Right renal cortex interstitium (tissue), 3 donors: Measurements from ENCODE around the gene SOX11. TPM values are rescaled to one million over a fixed set of nuclear protein-coding genes. Genes with fewer than 3 reads are reported as not detected.
A peak's percentile ranks its signal among the peaks of the same experiment; 100 is the strongest.

Experiments
- DNase-seq, 3 donors: peaks; one replicate each; pipeline ENCODE4 v3.0.0-alpha.2; 2013; ENCODE audit warnings: low read depth in 3 of 3, low spot score in 2 of 3
- polyA plus RNA-seq, 3 donors: library from polyadenylated mRNA; unstranded; fragments of 120-200 nt; gene quantifications; one replicate each; pipeline ENCODE4 v1.2.1, GENCODE V29; 2013; ENCODE audit not compliant: insufficient read length in 3 of 3

The SOX11 gene
- polyA plus RNA-seq, 3 donors, result 16.7 to 17.2 (median 17.2) TPM

DNA sequence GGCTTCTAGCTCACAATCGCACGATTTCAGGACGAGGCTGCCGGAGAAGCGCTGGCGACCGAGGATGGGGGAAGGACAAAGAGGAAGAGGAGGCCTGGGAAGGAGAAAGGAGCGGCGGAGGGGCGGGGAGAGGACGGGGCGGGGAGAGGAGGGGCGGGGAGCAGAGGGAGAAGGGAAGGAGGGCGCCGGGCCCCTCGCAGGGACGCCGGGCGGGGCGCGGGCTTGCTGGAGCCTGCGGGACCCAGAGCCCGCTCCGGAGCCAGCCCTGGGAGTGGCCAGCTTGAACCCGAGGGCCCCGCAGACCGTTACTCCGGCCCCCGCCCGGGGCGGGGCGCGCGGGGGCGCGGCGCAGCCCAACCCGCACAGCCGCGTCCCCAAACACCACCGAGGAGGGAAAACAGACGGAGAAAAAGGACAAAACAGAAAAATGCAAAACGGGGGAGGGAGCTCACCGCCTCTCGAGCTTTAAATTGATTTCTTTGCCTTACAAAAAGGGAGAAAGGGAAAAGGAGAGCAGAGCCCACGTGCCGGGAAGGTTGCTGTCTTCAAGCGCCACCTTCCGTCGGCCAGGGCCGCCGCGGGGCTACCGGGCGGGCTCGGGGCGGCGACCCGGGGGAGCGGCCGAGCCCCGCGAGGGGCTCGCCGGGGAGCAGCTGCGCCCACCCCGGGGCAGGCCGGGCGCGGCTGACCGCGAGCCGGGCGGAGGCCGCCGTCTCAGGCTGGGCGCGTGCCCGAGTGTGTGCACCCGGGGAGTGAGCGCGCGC lies 781 bp upstream of the SOX11 start:
- peak in 1 of 3 donors; percentile 69 for DNase-seq

- DNase-seq, result peak in 1 of 3 donors; percentile 36
These were observed 540 bp downstream of the SOX11 start for GRCh38 chr2:5692561-5693286.

DNA sequence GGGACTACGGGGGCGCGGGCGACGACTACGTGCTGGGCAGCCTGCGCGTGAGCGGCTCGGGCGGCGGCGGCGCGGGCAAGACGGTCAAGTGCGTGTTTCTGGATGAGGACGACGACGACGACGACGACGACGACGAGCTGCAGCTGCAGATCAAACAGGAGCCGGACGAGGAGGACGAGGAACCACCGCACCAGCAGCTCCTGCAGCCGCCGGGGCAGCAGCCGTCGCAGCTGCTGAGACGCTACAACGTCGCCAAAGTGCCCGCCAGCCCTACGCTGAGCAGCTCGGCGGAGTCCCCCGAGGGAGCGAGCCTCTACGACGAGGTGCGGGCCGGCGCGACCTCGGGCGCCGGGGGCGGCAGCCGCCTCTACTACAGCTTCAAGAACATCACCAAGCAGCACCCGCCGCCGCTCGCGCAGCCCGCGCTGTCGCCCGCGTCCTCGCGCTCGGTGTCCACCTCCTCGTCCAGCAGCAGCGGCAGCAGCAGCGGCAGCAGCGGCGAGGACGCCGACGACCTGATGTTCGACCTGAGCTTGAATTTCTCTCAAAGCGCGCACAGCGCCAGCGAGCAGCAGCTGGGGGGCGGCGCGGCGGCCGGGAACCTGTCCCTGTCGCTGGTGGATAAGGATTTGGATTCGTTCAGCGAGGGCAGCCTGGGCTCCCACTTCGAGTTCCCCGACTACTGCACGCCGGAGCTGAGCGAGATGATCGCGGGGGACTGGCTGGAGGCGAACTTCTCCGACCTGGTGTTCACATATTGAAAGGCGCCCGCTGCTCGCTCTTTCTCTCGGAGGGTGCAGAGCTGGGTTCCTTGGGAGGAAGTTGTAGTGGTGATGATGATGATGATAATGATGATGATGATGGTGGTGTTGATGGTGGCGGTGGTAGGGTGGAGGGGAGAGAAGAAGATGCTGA lies 1.4 kb downstream of the SOX11 start:
- DNase-seq, result peak in 1 of 3 donors; percentile 41

DNA sequence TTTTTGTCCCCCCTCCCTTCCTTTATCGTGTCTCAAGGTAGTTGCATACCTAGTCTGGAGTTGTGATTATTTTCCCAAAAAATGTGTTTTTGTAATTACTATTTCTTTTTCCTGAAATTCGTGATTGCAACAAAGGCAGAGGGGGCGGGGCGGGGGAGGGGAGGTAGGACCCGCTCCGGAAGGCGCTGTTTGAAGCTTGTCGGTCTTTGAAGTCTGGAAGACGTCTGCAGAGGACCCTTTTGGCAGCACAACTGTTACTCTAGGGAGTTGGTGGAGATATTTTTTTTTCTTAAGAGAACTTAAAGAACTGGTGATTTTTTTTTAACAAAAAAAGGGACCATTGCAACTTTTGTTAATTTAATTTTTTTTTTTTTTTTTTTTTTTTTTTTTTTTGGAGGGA lies 2.1 kb downstream of the SOX11 start:
- DNase-seq, result no peak

GRCh38 chr2:5695654-5696403 lies 3.6 kb downstream of the SOX11 start:
- DNase-seq, result peak in 1 of 3 donors; percentile 38

- DNase-seq, result no peak
These were observed 4.3 kb downstream of the SOX11 start for GRCh38 chr2:5696404-5696944.

DNA sequence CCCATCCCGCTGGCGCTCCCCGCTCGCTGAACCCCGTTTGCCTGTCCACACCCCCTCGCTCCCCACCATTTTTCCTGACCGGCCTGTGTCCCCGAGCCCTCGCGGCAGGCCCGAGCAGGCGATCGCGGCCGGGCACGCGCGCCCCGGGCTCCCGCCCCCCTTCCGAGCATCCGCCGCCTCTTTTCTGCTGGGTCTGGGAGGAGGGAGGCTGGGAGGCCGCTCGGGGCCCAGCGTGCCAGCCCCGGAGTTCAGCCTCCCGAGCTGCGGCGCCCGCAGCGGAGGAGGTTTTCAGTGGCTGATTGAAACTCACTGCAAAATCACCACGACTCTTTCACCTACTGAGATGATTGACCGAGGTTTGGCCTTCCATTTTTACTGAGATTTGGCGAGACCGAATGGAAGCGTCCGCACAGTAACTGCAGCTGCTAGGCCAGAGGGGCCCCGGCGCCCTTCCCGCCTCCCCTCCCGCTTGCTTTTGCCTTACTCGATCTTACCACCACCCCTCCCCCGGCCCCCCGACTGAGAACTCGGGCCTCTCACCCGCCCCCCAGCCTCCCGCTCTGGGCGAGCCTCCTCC lies 4.8 kb downstream of the SOX11 start:
- DNase-seq, result peak in 1 of 3 donors; percentile 61

GRCh38 chr2:5697562-5697961 lies 5.4 kb downstream of the SOX11 start:
- DNase-seq, result no peak

DNA sequence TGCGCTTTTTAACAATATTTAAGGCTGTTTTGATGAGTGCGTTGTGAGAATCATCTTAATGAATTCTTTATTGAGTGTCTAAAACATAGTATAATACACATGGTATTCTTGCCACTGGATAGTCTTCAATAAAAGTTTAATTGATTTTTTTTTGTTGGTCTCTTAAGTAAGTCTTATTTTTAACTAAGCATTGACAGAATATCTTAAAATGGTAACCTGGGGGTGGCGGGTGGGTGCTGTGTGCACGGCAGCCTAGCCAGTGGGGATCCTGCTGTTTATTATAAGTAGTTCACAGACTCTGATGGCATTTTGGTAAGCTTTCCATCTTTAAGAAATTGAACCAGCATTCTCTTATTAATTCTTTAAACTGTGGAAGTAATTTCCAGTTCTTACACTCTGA lies 6.0 kb downstream of the SOX11 start:
- DNase-seq, result no peak

GRCh38 chr2:5699963-5700362 lies 7.8 kb downstream of the SOX11 start:
- DNase-seq, result no peak

- DNase-seq, result no peak
These were observed 8.4 kb downstream of the SOX11 start for GRCh38 chr2:5700551-5700950.

GRCh38 chr2:5701266-5701665 lies 9.1 kb downstream of the SOX11 start:
- no peak for DNase-seq

- no peak for DNase-seq
These were observed 11.0 kb downstream of the SOX11 start for GRCh38 chr2:5703166-5703565.

DNA sequence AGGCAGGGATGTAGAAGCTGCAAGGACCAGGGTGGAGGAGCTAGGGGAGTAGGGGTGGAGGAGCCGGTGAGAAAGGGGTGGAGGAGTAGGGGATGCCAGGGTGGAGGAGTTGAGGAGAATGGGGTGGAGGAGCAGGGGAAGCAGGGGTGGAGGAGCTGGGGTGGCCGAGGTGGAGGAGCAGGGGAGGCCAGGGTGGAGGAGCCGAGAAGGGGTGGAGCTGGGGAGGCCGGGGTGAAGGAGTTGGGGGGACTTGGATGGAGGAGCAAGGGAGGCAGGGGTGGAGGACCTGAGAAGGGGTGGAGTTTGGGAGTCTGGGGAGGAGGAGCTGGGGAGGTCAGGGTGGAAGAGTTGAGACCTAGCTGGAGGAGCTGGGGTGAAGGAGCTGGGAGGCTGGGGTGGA lies 13.3 kb downstream of the SOX11 start:
- DNase-seq, result no peak

DNA sequence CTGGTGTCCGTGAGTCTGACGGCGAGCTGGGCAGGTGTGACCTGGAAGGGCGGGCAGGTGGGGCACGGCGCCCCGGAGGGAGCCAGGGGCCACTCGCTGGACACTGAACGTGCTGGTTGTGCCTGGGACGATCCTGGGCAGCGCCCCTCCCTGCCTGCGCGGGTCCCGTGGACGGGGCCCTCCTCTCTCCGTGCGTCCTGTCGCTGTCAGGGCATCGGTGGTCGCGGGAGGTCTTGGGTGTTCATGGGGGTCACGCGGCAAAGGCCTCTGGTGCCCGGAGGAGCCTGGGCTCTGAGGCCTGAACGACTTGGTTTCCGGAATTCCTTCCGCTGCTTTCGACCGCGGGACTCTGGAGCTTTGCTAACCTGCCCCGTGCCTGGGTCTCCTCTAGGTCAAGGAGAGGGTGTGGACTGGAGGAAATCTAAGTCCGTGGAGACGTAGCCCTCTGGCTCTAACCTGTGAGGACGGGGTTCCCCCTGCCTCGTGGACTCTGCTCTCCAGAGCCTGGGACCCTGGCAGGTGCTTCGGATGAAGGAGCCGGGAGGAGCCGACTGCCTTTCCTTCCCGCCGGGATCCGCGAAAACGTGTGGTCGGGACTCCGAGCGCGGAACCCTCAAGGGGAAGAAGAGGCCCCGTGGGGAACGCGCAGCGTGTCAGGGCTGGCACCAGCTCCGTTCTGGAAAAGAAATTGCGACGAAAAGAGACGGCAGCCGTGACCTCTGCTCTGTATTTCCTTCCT lies 14.7 kb downstream of the SOX11 start:
- DNase-seq, result no peak

- no peak for DNase-seq
These were observed 18.4 kb downstream of the SOX11 start for GRCh38 chr2:5710615-5711014.

DNA sequence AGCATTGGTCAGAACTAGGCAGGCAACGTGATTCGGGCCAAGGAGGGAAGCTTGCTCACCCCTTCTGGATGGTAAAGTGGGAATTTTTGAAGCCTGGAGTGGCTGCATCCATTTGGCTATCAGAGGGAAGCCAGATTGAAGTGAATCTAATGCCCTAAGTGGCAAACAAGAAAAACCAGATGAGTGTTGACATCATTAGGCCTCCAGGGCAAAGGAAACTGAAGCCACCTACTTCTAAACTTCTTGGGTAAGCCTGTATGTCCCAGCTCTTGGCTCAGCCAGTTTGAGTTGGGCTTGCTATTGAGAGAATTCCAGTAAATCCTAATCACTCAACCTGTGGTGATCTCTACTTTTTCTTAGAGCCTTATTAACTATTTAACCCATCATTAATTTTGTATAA lies 20.9 kb downstream of the SOX11 start:
- DNase-seq, result no peak

- no peak for DNase-seq
These were observed 27.6 kb downstream of the SOX11 start for GRCh38 chr2:5719629-5720334.
